Left renal cortex interstitium (tissue), 4 donors: Measurements from ENCODE around the gene TFPI2. TPM values are rescaled to one million over a fixed set of nuclear protein-coding genes. Genes with fewer than 3 reads are reported as not detected.
"Not testable (repeated sequence)": the region's sequence is repeated elsewhere in the genome, so short reads cannot be mapped to it uniquely, and the experiment has no call there.

Experiments used
- DNase-seq, 4 donors: peaks; one replicate each; pipeline ENCODE4 v3.0.0-alpha.2; 2013; ENCODE audit warnings: low read depth in 4 of 4, low spot score in 2 of 4, missing footprints in 1 of 4
- polyA plus RNA-seq, 4 donors: library from polyadenylated mRNA; unstranded; fragments of 120-200 nt; gene quantifications; one replicate each; pipeline ENCODE4 v1.2.1, GENCODE V29; 2013; ENCODE audit not compliant: insufficient read length in 4 of 4

TFPI2 gene, protein sequence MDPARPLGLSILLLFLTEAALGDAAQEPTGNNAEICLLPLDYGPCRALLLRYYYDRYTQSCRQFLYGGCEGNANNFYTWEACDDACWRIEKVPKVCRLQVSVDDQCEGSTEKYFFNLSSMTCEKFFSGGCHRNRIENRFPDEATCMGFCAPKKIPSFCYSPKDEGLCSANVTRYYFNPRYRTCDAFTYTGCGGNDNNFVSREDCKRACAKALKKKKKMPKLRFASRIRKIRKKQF
- 10 to 100 TPM in 3 of 4 donors, 1 to 10 TPM in 1; 8.3 to 14.4 (median 13.1) TPM for polyA plus RNA-seq

DNA sequence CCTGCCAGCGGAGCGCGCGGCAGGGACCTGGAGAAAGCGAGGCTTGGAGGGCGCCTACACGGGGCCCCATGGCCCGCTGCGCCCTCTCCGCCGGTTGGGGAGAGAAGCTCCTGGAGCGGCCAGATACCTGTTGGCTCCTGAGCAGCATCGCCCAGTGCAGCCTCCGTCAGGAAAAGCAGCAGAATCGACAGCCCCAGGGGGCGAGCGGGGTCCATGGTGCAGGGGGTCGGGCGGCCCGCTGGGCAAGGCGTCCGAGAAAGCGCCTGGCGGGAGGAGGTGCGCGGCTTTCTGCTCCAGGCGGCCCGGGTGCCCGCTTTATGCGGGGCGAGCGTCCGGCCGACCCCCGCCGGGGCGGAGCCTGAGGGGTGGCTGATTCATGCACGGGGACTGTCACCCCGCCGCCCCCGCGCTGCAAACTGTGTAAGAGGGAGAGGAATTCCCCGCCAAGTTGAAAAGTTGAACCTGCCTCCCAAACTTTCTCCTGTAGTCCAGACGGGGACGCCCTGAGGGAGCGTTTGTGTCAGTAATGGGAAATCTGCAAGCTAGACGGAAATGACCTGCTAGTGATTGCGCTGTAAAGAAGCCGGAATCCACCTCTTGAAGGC, at the start of gene TFPI2:
Gene TFPI2, minus strand, starts transcription at position 290 of the 605 bp plus-strand sequence. Its CDS starts 75 bp downstream, at position 215.
- peak; percentile 34 to 51 (median 44) for DNase-seq

- no peak for DNase-seq
These were observed 47.7 kb upstream of the TFPI2 start for GRCh38 chr7:93938293-93938692.

GRCh38 chr7:93937818-93938217, 47.3 kb upstream of the TFPI2 start:
- DNase-seq: no peak

DNA sequence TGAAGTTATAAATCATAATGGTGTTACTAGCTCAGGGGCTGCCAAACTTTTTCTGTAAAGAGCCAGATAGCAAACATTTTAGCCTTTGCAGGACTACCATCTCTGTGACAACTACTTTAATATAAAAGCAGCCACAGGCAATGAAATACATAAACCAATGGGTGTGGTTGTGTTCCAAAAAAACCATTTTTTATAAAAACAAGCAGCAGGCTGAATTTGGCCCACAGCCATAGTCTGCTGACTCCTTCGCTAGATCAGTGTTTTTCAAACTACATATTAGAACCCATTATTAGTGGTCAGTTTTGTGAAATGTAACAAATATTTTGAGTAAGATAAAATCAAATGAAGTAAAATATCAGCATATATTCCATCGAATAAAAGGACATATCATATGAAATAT, 44.5 kb upstream of the TFPI2 start:
- DNase-seq: no peak

- DNase-seq: no peak
These were observed 42.6 kb upstream of the TFPI2 start for GRCh38 chr7:93933156-93933555.

GRCh38 chr7:93931655-93932054, 41.1 kb upstream of the TFPI2 start:
- DNase-seq: no peak

DNA sequence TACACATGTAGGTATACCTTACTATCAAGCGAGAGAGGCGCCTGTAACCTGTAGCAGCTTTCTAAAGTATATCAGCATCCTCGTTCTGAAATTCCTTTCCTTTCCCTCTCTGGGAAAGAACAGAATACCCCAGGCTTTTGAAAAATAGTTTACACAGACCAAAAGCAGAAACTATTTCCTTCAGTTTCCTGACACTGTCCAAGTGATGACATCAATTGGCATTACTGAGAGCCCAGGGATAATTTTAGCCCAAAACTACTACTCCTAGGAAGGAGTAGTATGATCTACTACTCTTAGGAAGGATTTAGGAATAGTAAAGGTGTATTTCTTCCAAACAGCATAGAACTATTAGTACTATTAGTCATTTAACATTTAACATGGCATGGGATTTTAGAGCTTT, 37.0 kb upstream of the TFPI2 start:
- DNase-seq: no peak

DNA sequence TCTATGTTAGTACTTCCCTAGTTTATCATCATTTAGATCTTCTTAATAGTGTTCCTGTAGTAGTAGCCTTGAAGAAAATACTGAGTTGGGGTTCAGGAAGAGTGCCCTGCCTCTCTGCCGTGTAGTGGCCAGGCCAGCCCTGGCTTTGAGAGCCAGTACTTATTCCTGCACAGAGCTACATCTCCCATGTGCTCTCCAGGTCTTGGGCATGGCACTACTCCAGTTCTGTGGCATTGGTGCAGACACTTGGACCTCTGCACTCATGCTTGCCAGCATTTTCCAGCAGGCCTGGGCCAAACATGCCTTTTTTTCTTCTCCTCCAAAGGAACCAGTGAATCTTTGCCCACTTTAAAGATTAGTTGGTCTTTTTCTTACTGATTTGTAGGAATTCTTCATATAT, 36.2 kb upstream of the TFPI2 start:
- DNase-seq: no peak

DNA sequence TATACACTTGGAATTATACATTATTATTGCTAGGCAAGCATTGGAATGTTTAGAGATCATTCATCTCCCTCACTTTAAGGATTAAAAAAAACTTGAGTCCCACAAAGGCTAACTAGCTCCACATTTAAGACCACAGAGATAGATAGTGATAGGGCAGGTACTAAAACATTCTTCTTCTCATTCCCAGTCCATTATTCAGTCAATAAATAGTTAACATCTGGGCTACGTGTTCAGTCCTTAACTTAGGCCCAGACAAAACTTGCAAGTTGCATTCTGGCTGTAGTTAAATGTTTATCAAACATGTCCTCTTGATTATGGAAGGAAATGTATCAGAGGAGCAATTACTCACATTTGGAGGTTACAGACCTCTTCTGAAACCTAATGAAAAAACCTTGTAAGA, 33.4 kb upstream of the TFPI2 start:
- DNase-seq: no peak

DNA sequence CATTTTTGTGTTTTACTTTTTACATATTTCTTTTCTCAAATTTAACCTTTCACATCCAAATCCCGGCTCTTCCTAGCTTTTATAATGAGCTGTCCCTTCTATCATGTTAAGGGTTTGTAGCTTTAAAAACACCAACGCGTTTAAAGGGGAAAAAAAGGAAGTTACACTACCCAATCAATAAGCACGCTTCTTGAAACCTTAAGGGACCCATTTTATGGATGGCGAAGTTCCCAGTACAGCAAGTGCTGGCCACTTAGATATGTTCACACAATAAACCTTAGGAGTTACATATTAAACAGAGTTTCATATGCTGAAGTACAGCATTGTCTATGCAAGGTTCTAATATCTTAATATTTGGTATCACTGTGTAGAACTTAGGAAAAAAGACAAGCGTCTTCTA, 32.7 kb upstream of the TFPI2 start:
- no peak for DNase-seq

DNA sequence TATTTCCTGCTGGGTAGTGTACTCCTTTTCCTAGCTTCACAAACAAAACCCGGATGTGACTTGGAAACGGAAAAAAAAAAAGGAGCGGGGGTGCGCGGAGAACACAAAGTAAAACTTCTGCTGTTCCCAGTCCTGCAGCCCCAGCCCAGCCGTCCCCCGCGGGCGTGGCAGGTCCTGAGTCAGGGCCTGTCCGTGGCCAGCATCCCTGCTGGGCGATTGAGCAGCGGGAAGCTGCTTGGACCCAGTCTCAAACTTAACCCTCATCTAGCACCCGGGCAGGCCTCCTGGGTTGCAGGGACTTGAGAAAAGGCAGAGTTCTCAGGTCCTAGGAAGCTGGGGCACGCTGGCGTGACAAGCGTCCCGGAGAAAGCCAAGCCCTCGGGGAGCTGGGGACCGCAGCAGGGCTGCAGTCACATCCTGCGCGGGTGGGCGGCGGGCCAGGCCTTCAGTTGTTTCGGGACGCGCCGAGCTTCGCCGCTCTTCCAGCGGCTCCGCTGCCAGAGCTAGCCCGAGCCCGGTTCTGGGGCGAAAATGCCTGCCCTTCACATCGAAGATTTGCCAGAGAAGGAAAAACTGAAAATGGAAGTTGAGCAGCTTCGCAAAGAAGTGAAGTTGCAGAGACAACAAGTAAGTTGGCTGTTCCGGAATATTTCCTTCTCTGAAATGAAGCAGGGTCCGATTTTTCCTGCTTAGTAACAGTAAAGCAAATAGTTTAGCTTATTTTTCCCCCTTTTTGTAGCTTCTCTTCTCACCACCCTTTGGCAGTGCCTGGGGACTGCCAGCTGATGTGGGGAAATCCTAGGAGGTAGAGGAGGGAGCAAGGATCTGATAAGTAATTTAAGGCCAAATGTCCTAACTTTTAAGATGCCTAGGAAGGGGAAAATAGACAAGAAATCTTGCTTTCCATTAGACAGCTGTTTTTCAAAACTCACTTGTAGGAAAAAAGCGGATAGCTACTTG, 31.3 kb upstream of the TFPI2 start, which contains the start of gene GNG11:
Gene GNG11, plus strand, starts transcription at position 129 of the 960 bp plus-strand sequence. Its CDS starts 403 bp downstream, at position 532.
- DNase-seq: peak; percentile 46 to 75 (median 63)

GRCh38 chr7:93921186-93921585, 30.6 kb upstream of the TFPI2 start:
- no peak for DNase-seq

- DNase-seq: peak in 1 of 4 donors; percentile 27
These were observed 30.1 kb upstream of the TFPI2 start for GRCh38 chr7:93920496-93921182.

GRCh38 chr7:93916315-93916714, 25.8 kb upstream of the TFPI2 start:
- DNase-seq: not testable (repeated sequence)

DNA sequence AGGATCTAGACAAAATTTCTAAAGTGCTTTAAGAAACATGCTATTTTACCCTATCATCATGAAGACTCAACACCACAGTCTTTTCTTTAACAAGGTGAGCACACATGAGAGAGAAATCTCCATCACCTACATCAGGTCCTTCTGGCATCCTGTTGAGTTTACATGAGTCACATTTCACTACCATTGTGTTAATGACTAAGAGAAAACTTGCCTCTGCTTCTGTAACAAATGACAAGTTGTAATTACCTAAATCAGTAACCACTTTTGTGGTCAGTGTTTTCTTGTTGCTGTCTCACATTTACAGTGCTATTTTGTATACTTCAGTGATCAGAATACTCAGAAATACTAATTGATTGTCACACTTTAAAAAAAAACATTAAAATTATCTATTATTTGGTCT, 25.3 kb upstream of the TFPI2 start:
- DNase-seq: not testable (repeated sequence)

DNA sequence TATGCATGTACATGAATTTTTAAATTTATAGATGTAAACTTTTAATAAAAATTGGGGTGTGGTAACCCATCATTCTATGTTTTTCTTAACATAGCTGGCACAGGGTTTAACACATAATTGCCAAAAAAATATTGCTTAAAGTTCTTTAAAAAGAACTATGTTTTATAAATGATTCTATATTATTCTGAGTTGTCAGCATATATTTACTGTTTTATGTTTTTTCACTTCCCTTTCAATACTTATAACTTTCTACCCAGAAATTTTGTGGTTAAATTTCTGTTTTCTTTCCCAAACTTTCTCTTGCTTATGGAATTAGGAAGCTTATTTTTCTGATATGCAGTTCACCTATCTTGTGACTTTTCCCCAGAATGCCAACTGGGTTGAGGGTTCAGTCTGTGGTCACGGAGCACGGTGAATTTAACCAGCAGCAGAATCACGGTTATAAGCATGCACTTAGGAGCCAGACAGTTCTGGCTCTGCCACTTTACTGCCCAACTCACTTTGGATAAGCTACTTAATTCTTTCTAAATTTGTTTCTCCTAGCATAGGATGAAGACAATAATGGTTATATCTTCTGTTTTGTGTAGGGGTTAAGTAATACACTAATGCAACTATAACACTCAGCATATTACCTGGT, 24.8 kb upstream of the TFPI2 start:
- DNase-seq: not testable (repeated sequence)

GRCh38 chr7:93914581-93915066, 24.1 kb upstream of the TFPI2 start:
- no peak for DNase-seq

DNA sequence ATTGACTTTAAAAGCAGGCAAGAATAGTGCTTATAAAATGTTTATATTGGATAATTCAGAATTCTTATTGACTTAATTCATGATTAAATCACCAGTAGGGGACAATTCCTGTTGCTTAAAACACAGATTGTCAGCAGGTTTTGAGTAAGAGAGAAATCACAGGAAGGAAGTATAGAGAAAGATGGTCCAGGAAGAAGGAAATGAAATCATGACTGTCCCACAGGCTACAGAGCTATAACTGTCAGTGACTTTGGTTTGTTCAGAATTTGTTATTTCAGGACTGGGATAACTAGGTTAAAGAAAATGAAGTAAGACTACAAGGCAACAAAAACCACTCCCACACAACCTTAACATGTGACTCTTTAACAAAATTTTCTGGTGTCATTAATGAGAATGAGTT, 22.6 kb upstream of the TFPI2 start:
- DNase-seq: no peak

DNA sequence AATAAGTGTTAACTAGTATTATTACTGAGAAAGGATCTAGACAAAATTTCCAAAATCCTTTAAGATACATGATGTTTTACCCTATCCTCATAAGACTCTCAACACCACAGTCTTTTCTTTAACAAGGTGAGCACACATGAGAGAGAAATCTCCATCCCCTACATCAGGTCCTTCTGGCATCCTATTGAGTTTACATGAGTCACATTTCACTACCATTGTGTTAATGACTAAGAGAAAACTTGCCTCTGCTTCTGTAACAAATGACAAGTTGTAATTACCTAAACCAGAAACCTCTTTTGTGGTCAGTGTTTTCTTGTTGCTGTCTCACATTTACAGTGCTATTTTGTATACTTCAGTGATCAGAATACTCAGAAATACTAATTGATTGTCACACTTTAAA, 21.1 kb upstream of the TFPI2 start:
- DNase-seq: not testable (repeated sequence)

GRCh38 chr7:93911242-93911641, 20.7 kb upstream of the TFPI2 start:
- DNase-seq: not testable (repeated sequence)
